A673 (cell line): ENCODE measurements around the gene WLS.

Experiments used
- EZH2 ChIP-seq: fragments of 200-600 bp; sonication (generic); IDR thresholded peaks from 2 replicates; pipeline ENCODE4 v1.6.1; 2017; ENCODE audit warnings: borderline replicate concordance, low read depth, mild to moderate bottlenecking, mixed read lengths, antibody characterized with exemption, low read length; ENCODE audit not compliant: poor library complexity, severe bottlenecking
- TF ChIP-seq, protein P1 (sequence below): fragments of 300-800, 200-600 bp; sonication (generic); conservative IDR thresholded peaks from 2 replicates; pipeline ENCODE4 v1.5.1; 2017; ENCODE audit warnings: low read depth, mild to moderate bottlenecking, antibody characterized with exemption, low read length, moderate library complexity, mixed read lengths

DNA sequence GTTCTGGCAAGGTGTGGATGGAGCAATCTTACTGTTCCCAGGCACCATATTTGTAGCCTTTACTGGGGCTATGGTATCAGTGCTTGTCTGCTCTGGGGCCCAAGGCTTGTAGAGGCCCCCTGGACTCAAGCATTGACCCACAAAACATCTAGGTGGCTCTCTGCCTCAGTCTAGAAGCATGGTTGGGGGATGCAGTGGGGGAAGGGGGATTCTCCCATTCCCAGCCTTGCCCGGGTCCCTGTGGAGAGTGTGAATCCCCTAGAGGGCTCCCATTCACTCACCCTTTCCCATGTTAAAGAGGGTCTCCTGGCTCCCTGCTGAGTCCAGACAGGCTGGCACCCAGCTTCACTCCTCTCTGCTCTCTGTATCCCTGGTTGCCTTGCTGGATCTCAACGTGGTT lies 153.7 kb downstream of the WLS start:
- no peak for TF ChIP-seq EZH2
- TF ChIP-seq, protein P1, sequence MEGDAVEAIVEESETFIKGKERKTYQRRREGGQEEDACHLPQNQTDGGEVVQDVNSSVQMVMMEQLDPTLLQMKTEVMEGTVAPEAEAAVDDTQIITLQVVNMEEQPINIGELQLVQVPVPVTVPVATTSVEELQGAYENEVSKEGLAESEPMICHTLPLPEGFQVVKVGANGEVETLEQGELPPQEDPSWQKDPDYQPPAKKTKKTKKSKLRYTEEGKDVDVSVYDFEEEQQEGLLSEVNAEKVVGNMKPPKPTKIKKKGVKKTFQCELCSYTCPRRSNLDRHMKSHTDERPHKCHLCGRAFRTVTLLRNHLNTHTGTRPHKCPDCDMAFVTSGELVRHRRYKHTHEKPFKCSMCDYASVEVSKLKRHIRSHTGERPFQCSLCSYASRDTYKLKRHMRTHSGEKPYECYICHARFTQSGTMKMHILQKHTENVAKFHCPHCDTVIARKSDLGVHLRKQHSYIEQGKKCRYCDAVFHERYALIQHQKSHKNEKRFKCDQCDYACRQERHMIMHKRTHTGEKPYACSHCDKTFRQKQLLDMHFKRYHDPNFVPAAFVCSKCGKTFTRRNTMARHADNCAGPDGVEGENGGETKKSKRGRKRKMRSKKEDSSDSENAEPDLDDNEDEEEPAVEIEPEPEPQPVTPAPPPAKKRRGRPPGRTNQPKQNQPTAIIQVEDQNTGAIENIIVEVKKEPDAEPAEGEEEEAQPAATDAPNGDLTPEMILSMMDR: no peak
